Esophagus squamous epithelium (tissue), 5 donors: ENCODE measurements around the gene SLC25A34. TPM values are rescaled to one million over a fixed set of nuclear protein-coding genes. Genes with fewer than 3 reads are reported as not detected.

Experiments used
- DNase-seq: peaks from one replicate; lab custom pipeline; 2025; lab: John Stamatoyannopoulos, UW
- H3K27ac ChIP-seq, 4 donors: fragments of 200-600 bp; sonication (generic); one replicate each; pipeline ENCODE4 v1.5.1; 2016 to 2019; ENCODE audit warnings: mild to moderate bottlenecking in 1 of 4
- H3K27me3 ChIP-seq, 4 donors: fragments of 200-600 bp; sonication (generic); 1 replicate in 3 of 4; 2 replicates in 1 of 4; pipeline versions ENCODE4 v1.5.1 to v1.6.0; 2017 to 2021; ENCODE audit warnings: antibody characterized with exemption in 1 of 4
- H3K36me3 ChIP-seq, 3 donors: fragments of 200-600 bp; sonication (generic); one replicate each; pipeline ENCODE4 v1.5.1; 2016 to 2019
- H3K4me1 ChIP-seq, 3 donors: fragments of 200-600 bp; sonication (generic); one replicate each; pipeline ENCODE4 v1.5.1; 2017 to 2019
- H3K4me3 ChIP-seq, 4 donors: fragments of 200-600 bp; sonication (generic); 1 replicate in 3 of 4; 2 replicates in 1 of 4; pipeline ENCODE4 v1.5.1; 2016 to 2019; ENCODE audit warnings: mild to moderate bottlenecking in 2 of 4, moderate library complexity in 1 of 4
- H3K9me3 ChIP-seq, 3 donors: fragments of 200-600 bp; sonication (generic); one replicate each; pipeline ENCODE4 v1.5.1; 2016 to 2019
- POLR2A ChIP-seq, 4 donors: fragments of 450-650 bp; IDR thresholded peaks; one replicate each; pipeline ENCODE4 v1.6.1; 2017; ENCODE audit warnings: antibody characterized with exemption in 4 of 4, mild to moderate bottlenecking in 4 of 4, moderate library complexity in 3 of 4
- WGBS, 2 donors: methylation state at CpG; one replicate each; pipeline ENCODE4 v1.1.5; 2018; 5-methylcytosine and 5-hydroxymethylcytosine counted together
- intact Hi-C: fragments of 100-400 bp; cut with DNase I; formaldehyde crosslinking; loops from one replicate; pipeline ENCODE4 v1.15.0; 2022
- total RNA-seq, 4 donors: library from RNA; depleted of rRNA; stranded (reverse); fragments of >200 nt; gene quantifications; one replicate each; pipeline ENCODE4 v1.1.0, GENCODE V29; 2016
- TF ChIP-seq, protein P1 (sequence below), 6 experiments: fragments of 450-650 bp in 4 of 6; fragments of 200-600 bp in 2 of 6; sonication (generic) in 2 of 6; IDR thresholded peaks; one replicate each; pipeline ENCODE4 v1.5.1; 2016 to 2019; ENCODE audit warnings: antibody characterized with exemption in 6 of 6, mild to moderate bottlenecking in 4 of 6, moderate library complexity in 4 of 6
- donor health status: DM: yes; HTN: yes; CAD: no.

The SLC25A34 gene
- total RNA-seq, 4 donors from 2014 or later, result 0.44 to 1.1 (median 0.83) TPM

GRCh38 chr1:15719381-15720120, 16.5 kb upstream of the SLC25A34 start:
- TF ChIP-seq, protein P1, sequence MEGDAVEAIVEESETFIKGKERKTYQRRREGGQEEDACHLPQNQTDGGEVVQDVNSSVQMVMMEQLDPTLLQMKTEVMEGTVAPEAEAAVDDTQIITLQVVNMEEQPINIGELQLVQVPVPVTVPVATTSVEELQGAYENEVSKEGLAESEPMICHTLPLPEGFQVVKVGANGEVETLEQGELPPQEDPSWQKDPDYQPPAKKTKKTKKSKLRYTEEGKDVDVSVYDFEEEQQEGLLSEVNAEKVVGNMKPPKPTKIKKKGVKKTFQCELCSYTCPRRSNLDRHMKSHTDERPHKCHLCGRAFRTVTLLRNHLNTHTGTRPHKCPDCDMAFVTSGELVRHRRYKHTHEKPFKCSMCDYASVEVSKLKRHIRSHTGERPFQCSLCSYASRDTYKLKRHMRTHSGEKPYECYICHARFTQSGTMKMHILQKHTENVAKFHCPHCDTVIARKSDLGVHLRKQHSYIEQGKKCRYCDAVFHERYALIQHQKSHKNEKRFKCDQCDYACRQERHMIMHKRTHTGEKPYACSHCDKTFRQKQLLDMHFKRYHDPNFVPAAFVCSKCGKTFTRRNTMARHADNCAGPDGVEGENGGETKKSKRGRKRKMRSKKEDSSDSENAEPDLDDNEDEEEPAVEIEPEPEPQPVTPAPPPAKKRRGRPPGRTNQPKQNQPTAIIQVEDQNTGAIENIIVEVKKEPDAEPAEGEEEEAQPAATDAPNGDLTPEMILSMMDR (IDR thresholded peaks at IDR 0.05), result no peak
- no peak for TF ChIP-seq POLR2A (IDR thresholded peaks at IDR 0.05)
- H3K9me3 ChIP-seq, result no peaks in the 10 kb centered on the region
- H3K27ac ChIP-seq, result no peak overlapping the region
- intact Hi-C loops, result no loop called here
- peaks cover 41 to 91% (median 42%) of the 10 kb centered on the region in 3 donors for H3K36me3 ChIP-seq
- H3K27me3 ChIP-seq, result no peaks in the 10 kb centered on the region
- DNase-seq, result no peak
- H3K4me1 ChIP-seq, result peaks cover 0 to 10% (median 5%) of the 10 kb centered on the region in 3 donors
- no peak overlapping the region for H3K4me3 ChIP-seq
- WGBS, 2 donors, result 92 to 93% methylated on average over 7 to 12 of the region's 12 CpGs

DNA sequence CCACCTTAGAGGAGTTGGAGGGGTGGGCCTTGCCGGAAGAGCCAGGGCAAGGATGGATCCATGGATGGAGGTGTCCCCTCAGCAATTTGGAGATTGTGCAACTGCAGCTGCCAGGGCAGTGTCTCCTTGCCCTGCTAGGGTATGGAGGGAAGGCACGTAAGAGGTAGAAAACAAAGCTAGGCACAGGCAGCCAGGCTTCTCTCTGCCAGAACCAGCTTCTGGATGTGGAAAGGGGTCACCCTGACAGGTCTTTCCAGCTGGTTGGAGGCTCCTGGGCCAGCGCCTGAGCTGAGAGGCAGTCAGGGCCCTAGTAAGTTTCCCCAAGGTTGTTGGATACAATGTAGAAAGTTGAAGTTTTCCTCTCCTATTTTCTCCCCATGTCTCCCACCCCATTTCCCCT, 15.2 kb upstream of the SLC25A34 start:
- TF ChIP-seq, protein P1 (IDR thresholded peaks at IDR 0.05), result no peak
- no peak for TF ChIP-seq POLR2A (IDR thresholded peaks at IDR 0.05)
- H3K4me3 ChIP-seq, result no peak overlapping the region
- 93 to 100% methylated on average over 1 to 3 of the region's 3 CpGs for WGBS, 2 donors
- H3K36me3 ChIP-seq, result peaks cover 42 to 100% (median 54%) of the 10 kb centered on the region in 3 donors
- no peak for DNase-seq
- no peaks in the 10 kb centered on the region for H3K9me3 ChIP-seq
- no peaks in the 10 kb centered on the region for H3K4me1 ChIP-seq
- no peaks in the 10 kb centered on the region for H3K27me3 ChIP-seq
- intact Hi-C loops, result no loop called here
- no peak overlapping the region for H3K27ac ChIP-seq

DNA sequence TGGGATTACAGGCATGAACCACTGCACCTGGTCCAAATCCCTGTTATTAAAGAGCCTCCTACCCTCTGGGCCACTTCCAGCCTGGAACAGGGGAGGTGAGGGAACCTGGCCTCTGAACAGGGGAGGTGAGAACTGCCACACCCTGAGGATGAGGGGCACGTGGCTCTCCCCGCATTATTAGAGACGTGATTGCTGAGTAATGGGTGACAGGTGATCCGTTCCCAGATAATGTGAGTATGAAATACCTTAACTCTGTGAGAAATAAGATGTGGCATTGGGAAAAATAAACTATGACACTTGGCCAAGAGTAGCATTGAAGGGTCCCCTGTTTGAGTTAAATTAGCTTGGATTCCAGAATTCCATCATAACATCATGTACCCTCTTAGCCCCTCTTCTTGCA, 13.6 kb upstream of the SLC25A34 start:
- TF ChIP-seq, protein P1 (IDR thresholded peaks at IDR 0.05), result no peak
- no peak for TF ChIP-seq POLR2A (IDR thresholded peaks at IDR 0.05)
- no peak overlapping the region for H3K27ac ChIP-seq
- no peaks in the 10 kb centered on the region for H3K27me3 ChIP-seq
- H3K9me3 ChIP-seq, result no peaks in the 10 kb centered on the region
- intact Hi-C loops, result no loop called here
- H3K4me3 ChIP-seq, result no peak overlapping the region
- no peak for DNase-seq
- peaks cover 50 to 100% (median 57%) of the 10 kb centered on the region in 3 donors for H3K36me3 ChIP-seq
- 76 to 94% methylated on average over 3 to 4 of the region's 4 CpGs for WGBS, 2 donors
- no peaks in the 10 kb centered on the region for H3K4me1 ChIP-seq

- no peaks in the 10 kb centered on the region for H3K9me3 ChIP-seq
- H3K4me3 ChIP-seq, result no peak overlapping the region
- no peaks in the 10 kb centered on the region for H3K4me1 ChIP-seq
- peaks cover 47 to 100% (median 57%) of the 10 kb centered on the region in 3 donors for H3K36me3 ChIP-seq
- intact Hi-C loops, result no loop called here
- TF ChIP-seq, protein P1 (IDR thresholded peaks at IDR 0.05), result no peak
- TF ChIP-seq POLR2A (IDR thresholded peaks at IDR 0.05), result no peak
- DNase-seq, result no peak
- H3K27me3 ChIP-seq, result no peaks in the 10 kb centered on the region
- no peak overlapping the region for H3K27ac ChIP-seq
- 87 to 90% methylated on average over 9 to 10 of the region's 13 CpGs for WGBS, 2 donors
Measured at GRCh38 chr1:15722836-15723532, 13.1 kb upstream of the SLC25A34 start.
